C4-2B (cell line): ENCODE data around the gene EFNA5.

Experiments
- CTCF ChIP-seq: fragments of 450-650 bp; conservative IDR thresholded peaks from 2 replicates; pipeline ENCODE4 v1.5.1; 2017; ENCODE audit warnings: mild to moderate bottlenecking
- ZFX ChIP-seq: fragments of 450-650 bp; IDR thresholded peaks from 2 replicates; pipeline ENCODE4 v1.6.1; 2017

- no peak for TF ChIP-seq CTCF
- TF ChIP-seq ZFX: no peak
These were observed 29.7 kb upstream of the EFNA5 start for GRCh38 chr5:107700481-107700880.
